ENCODE data around the gene TTLL11.

Gene TTLL11

DNA sequence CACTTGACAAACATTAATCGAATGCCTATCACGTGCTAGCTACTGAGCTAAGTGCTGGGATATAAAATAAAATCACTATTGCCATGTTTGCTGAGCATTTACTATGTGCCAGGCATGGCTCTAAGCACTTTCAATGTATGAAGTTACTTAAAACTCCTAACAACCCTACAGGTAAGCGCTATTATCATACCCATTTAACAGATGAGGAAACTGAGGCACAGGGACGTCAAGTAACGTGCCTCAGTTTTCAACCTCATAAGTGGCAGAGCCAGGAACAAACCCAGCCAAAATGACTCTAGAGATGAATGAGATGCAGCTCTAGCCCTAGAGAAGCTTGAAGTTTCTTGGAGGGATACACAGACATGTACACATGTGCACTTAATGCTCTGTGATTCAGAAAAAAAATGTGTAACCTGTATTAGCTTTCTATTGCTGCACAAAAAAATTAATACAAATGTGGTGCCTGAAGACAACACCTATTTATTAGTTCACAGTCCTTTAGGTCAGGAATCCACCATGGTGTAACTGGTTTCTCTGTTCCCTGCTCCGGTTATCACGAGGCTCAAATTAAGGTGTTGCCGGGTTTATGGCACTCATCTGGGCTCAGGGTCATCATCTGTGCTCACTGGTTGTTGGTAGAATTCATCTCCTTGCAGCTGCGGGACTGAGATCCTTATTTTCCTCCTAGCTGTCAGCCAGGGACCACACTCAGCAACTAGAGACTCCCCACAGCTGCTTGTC lies 33.7 kb downstream of the TTLL11 start:
- no peak for DNase-seq (ENCODE audit: low read depth)

DNA sequence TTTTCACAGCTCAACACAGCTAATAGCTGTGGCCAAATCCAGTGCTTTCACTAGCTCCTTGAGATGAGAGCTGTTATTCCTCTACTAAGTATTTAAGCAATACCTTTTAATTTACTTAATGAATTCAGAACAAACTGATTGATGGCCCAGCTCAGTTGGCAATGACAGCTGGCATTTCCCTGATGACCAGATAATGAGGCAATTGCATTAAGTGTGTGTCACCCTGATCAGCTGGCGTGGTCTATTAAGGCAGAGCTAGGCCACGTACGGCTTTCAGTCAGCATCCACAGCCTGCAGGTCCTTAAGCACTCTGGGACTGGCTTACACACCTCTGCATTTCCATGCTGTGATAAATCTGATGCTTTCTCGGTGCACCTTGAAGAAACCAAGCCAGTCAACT lies 34.4 kb downstream of the TTLL11 start:
- DNase-seq (ENCODE audit: low read depth): no peak
- no peak overlapping the region for H3K4me3 ChIP-seq (ENCODE audit: low read length)
- TF ChIP-seq, protein P1, sequence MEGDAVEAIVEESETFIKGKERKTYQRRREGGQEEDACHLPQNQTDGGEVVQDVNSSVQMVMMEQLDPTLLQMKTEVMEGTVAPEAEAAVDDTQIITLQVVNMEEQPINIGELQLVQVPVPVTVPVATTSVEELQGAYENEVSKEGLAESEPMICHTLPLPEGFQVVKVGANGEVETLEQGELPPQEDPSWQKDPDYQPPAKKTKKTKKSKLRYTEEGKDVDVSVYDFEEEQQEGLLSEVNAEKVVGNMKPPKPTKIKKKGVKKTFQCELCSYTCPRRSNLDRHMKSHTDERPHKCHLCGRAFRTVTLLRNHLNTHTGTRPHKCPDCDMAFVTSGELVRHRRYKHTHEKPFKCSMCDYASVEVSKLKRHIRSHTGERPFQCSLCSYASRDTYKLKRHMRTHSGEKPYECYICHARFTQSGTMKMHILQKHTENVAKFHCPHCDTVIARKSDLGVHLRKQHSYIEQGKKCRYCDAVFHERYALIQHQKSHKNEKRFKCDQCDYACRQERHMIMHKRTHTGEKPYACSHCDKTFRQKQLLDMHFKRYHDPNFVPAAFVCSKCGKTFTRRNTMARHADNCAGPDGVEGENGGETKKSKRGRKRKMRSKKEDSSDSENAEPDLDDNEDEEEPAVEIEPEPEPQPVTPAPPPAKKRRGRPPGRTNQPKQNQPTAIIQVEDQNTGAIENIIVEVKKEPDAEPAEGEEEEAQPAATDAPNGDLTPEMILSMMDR (conservative IDR thresholded peaks at IDR 0.05; ENCODE audit: low read depth, low read length): no peak

More for the DNA sequence above, 33.7 kb downstream of the TTLL11 start:
- H3K4me3 ChIP-seq (ENCODE audit: low read length): no peak overlapping the region
- TF ChIP-seq, protein P1 (conservative IDR thresholded peaks at IDR 0.05; ENCODE audit: low read depth, low read length): no peak

DNA sequence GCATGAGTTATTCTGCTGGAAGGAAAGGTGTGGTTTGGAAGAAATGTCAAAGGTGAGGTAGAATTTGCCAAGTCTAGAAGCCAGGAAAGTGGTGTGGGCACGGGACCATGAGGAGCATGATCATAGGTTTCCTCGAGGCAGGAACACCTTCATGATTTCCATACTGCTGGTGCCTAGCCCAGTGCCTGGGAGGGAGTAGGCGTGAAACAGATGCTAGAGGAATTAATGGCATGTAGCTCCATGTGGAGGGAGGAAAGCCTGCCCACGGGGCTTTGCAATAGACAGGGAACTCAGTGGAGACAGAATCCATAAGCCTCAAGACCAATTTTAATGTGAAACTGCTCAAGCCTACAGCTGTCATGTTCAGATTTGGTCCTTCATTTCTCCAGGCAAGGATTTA lies 35.1 kb downstream of the TTLL11 start:
- TF ChIP-seq, protein P1 (conservative IDR thresholded peaks at IDR 0.05; ENCODE audit: low read depth, low read length): no peak
- no peak overlapping the region for H3K4me3 ChIP-seq (ENCODE audit: low read length)
- DNase-seq (ENCODE audit: low read depth): no peak

DNA sequence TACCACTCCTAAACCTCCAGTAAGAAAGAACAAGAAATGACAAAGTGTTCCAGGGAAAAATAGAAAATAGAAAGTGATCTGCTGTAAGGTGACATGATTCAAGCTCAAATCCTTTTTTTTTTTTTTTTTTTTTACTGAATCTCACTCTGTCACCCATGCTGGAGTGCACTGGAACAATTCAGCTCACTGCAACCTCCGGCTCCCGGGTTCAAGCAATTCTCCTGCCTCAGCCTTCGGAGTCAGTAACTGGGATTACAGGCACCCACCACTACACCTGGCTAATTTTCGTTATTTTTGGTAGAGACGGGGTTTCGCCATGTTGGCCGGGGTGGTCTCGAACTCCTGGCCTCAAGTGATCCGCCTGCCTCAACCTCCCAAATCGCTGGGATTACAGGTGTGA lies 35.9 kb downstream of the TTLL11 start:
- H3K4me3 ChIP-seq (ENCODE audit: low read length): no peak overlapping the region
- TF ChIP-seq, protein P1 (conservative IDR thresholded peaks at IDR 0.05; ENCODE audit: low read depth, low read length): no peak
- no peak for DNase-seq (ENCODE audit: low read depth)

DNA sequence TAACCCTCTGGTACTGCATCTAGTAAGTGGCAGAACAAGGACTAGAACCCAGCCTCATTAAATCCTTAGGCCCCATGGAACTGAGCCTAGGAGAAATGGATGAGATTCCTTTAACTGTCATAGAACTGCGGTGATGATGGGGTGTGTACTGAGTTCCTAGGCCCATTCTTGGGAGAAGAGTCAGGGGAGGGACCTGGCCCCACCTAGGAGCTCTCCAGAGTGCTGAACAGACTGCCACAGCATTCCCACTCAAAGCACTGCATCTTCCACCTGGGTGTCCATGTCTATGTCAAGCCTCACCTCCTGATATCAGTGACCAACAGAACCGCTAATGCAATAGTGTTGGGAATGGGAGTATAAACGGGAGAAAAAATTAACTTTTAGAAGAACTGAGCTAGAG lies 36.6 kb downstream of the TTLL11 start:
- TF ChIP-seq, protein P1 (conservative IDR thresholded peaks at IDR 0.05; ENCODE audit: low read depth, low read length): no peak
- H3K4me3 ChIP-seq (ENCODE audit: low read length): no peak overlapping the region
- DNase-seq (ENCODE audit: low read depth): no peak

DNA sequence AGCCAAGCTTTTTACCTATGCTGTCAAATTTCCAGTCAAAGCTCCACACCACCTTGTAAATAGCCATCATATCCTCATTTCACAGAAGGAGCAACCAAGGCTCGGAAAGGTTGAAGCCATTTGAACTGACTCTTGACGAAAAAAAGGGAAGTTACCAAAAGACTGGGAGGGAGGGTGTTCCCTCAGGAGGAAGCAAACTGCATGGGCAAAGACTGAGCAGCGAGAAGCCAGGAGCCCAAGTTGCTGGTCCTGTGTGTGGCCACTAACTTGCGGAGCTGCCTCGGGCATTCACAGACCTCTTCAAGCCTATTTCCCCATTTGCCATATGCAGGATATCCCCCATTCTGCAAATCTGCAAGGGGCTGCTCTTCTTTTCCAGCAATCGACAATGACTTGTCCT lies 37.4 kb downstream of the TTLL11 start:
- no peak overlapping the region for H3K4me3 ChIP-seq (ENCODE audit: low read length)
- TF ChIP-seq, protein P1 (conservative IDR thresholded peaks at IDR 0.05; ENCODE audit: low read depth, low read length): no peak
- DNase-seq (ENCODE audit: low read depth): no peak

All from retinal pigment epithelial cell (primary cell).